ENCODE results near the gene ARFGEF2.
"Not testable (repeated sequence)": the region's sequence is repeated elsewhere in the genome, so short reads cannot be mapped to it uniquely, and the experiment has no call there.

The ARFGEF2 gene

GRCh38 chr20:48880331-48880730 lies 41.2 kb upstream of the ARFGEF2 start:
- in situ Hi-C loops (cut with MboI; ENCODE audit: low pct_unique_long_range_greater_than_20kb, low sequenced_read_pairs, unreplicated experiment), result no loop called here
- TF ChIP-seq CTCF (IDR thresholded peaks at IDR 0.05; ENCODE audit: extremely low read depth, insufficient read depth, missing control alignments), result no peak
- no peak for DNase-seq (ENCODE audit: low spot score)

DNA sequence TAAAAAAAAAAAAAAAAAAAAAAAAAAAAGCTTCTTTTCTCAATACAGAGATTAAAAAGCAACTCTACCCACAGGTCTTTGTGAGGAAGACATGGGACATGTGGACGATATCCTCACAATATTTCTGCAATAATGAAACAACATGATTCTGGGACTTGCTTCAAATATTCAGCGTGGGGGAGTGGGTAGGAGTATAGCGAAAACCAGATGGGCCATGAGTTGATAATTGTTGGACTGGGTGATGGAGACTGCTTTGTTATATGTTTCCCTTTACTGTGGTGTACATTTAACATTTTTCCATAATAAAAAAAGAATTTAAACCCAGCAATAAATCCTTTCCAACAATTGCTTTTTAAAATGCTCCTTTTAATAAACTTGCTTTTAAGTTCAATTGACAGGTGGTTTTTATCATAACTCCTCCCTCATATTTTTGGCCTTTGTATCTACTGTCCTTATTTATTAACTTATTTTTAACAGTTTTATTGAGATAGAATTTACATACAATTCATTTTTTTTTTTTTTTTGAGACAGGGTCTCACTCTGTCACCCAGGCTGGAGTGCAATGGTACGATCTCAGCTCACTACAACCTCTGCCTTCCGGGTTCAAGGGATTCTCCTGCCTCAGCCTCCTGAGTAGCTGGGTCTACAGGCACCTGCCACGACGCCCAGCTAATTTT lies 40.4 kb upstream of the ARFGEF2 start:
- no peak for DNase-seq (ENCODE audit: low spot score)
- in situ Hi-C loops (cut with MboI; ENCODE audit: low pct_unique_long_range_greater_than_20kb, low sequenced_read_pairs, unreplicated experiment), result no loop called here
- no peak for TF ChIP-seq CTCF (IDR thresholded peaks at IDR 0.05; ENCODE audit: extremely low read depth, insufficient read depth, missing control alignments)

DNA sequence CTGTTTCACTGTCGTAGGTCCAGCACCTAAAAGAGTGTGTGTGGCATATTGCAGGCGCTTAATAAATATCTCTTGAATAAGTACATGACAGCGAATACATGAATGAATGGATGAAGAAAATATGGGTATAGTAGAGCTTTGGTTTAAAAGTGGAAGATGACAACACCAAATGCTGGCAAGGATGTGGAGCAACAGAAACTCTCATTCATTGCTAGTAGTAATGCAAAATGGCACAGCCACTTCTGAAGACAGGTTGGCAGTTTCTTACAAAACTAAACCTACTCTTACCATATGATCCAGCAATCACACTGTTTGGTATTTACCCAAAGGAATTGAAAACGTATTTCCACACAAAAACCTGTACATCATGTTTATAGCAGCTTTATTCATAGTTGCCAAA lies 36.3 kb upstream of the ARFGEF2 start:
- in situ Hi-C loops (cut with MboI; ENCODE audit: low pct_unique_long_range_greater_than_20kb, low sequenced_read_pairs, unreplicated experiment), result no loop called here
- no peak for DNase-seq (ENCODE audit: low spot score)
- no peak for TF ChIP-seq CTCF (IDR thresholded peaks at IDR 0.05; ENCODE audit: extremely low read depth, insufficient read depth, missing control alignments)

- no peak for DNase-seq (ENCODE audit: low spot score)
- in situ Hi-C loops (cut with MboI; ENCODE audit: low pct_unique_long_range_greater_than_20kb, low sequenced_read_pairs, unreplicated experiment), result no loop called here
- no peak for TF ChIP-seq CTCF (IDR thresholded peaks at IDR 0.05; ENCODE audit: extremely low read depth, insufficient read depth, missing control alignments)
Observed at GRCh38 chr20:48886194-48886593, 35.3 kb upstream of the ARFGEF2 start.

DNA sequence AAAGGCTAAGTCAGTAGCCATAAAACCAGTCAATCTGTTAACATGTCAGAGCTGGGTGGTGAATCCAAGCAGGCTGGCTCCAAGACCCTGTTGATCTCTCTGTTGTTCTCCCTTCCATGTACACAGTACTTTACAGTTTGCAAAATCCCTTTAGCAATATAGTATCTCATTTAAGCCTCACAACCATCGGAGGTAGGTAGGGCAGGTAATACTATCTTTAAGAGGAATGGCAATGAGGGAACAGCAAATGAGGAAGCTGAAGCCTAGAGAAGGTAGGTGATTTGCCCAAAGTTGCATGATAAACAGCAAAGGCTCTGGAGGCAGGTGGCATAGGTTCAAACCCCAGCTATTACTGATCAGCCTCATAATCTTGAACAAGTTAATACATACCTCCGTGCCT lies 34.7 kb upstream of the ARFGEF2 start:
- DNase-seq (ENCODE audit: low spot score), result no peak
- TF ChIP-seq CTCF (IDR thresholded peaks at IDR 0.05; ENCODE audit: extremely low read depth, insufficient read depth, missing control alignments), result no peak
- in situ Hi-C loops (cut with MboI; ENCODE audit: low pct_unique_long_range_greater_than_20kb, low sequenced_read_pairs, unreplicated experiment), result no loop called here

GRCh38 chr20:48888517-48888916 lies 33.0 kb upstream of the ARFGEF2 start:
- in situ Hi-C loops (cut with MboI; ENCODE audit: low pct_unique_long_range_greater_than_20kb, low sequenced_read_pairs, unreplicated experiment); DNase-seq (ENCODE audit: low spot score): not testable (repeated sequence)

GRCh38 chr20:48889140-48889790 lies 32.2 kb upstream of the ARFGEF2 start:
- peak; percentile 55 for DNase-seq (ENCODE audit: low spot score)
- no peak for TF ChIP-seq CTCF (IDR thresholded peaks at IDR 0.05; ENCODE audit: extremely low read depth, insufficient read depth, missing control alignments)
- in situ Hi-C loops (cut with MboI; ENCODE audit: low pct_unique_long_range_greater_than_20kb, low sequenced_read_pairs, unreplicated experiment), result no loop called here
